Lower lobe of right lung (tissue), 2 donors: ENCODE results near the gene ABL1. TPM values are rescaled to one million over a fixed set of nuclear protein-coding genes. Genes with fewer than 3 reads are reported as not detected.
"Not testable (repeated sequence)": the region's sequence is repeated elsewhere in the genome, so short reads cannot be mapped to it uniquely, and the experiment has no call there.

Experiments
- ATAC-seq, 2 donors: fragments of 200-7000 bp; cut with Tn5 transposase; one replicate each; pipeline ENCODE4 v1.9.1; 2020 to 2022; ENCODE audit warnings: mild to moderate bottlenecking in 2 of 2, moderate library complexity in 2 of 2
- DNase-seq: peaks from one replicate; pipeline ENCODE4 v3.0.0-alpha.2; 2020
- H3K27ac ChIP-seq: fragments of 200-600 bp; one replicate; pipeline ENCODE4 v1.8.0; 2022
- H3K27me3 ChIP-seq: fragments of 200-600 bp; one replicate; pipeline ENCODE4 v1.8.0; 2022; ENCODE audit warnings: low read depth
- H3K36me3 ChIP-seq: fragments of 200-600 bp; one replicate; pipeline ENCODE4 v1.8.0; 2022; ENCODE audit warnings: mild to moderate bottlenecking
- H3K4me1 ChIP-seq: fragments of 200-600 bp; one replicate; pipeline ENCODE4 v1.8.0; 2022
- H3K4me3 ChIP-seq: fragments of 200-600 bp; one replicate; pipeline ENCODE4 v1.8.0; 2022; ENCODE audit warnings: mild to moderate bottlenecking
- H3K9me3 ChIP-seq: fragments of 200-600 bp; one replicate; pipeline ENCODE4 v1.8.0; 2022
- intact Hi-C: fragments of 100-400 bp; cut with DNase I; formaldehyde crosslinking; loops from one replicate; pipeline ENCODE4 v1.11.0; 2022
- total RNA-seq: library from RNA; stranded (reverse); fragmentation: NEBNext Ultra II Directional; extraction: Animal tissue kit (Norgen Biotek cat#: 25700); gene quantifications from one replicate; pipeline ENCODE4 v1.2.1, GENCODE V29; 2021
- TF ChIP-seq, protein P1 (sequence below): fragments of 200-600 bp; IDR thresholded peaks from one replicate; pipeline ENCODE4 v1.8.0; 2022; ENCODE audit warnings: antibody characterized with exemption, mild to moderate bottlenecking
- donor health status: DM: no; HTN: yes; CAD: no; lungs with severe emphysema.

ABL1 gene
- total RNA-seq, 1 donor from 2014 or later = 50.2 TPM

DNA sequence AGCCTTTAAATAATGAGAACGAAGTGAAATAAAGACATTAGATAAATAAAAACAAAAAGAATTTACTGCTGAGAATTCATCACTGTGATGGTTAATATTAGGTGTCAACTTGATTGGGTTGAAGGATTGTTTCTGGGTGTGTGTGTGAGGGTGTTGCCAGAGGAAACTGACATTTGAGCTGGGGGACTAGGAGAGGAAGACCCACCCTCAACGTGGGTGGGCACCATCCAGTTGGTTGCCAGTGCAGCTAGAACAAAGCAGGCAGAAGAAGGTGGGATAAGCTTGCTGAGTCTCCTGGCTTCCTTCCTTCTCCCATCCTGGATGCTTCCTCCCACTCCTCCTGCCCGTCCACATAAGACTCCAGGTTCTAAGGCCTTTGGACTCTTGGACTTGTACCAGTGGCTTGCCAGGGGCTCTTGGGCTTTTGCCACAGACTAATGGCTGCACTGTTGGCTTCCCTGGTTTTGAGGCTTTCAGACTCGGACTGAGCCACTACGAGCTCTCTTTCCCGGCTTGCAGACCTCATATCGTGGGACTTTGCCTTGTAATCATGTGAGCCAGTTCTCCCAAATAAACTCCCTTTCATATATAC, 43.7 kb upstream of the ABL1 start:
- no peak for ATAC-seq
- H3K27ac ChIP-seq = no peak overlapping the region
- H3K9me3 ChIP-seq = peaks cover 10% of the 10 kb centered on the region
- H3K27me3 ChIP-seq = no peaks in the 10 kb centered on the region
- no peak overlapping the region for H3K4me3 ChIP-seq
- peaks cover 15% of the 10 kb centered on the region for H3K4me1 ChIP-seq
- intact Hi-C loops = no loop called here
- TF ChIP-seq, protein P1, sequence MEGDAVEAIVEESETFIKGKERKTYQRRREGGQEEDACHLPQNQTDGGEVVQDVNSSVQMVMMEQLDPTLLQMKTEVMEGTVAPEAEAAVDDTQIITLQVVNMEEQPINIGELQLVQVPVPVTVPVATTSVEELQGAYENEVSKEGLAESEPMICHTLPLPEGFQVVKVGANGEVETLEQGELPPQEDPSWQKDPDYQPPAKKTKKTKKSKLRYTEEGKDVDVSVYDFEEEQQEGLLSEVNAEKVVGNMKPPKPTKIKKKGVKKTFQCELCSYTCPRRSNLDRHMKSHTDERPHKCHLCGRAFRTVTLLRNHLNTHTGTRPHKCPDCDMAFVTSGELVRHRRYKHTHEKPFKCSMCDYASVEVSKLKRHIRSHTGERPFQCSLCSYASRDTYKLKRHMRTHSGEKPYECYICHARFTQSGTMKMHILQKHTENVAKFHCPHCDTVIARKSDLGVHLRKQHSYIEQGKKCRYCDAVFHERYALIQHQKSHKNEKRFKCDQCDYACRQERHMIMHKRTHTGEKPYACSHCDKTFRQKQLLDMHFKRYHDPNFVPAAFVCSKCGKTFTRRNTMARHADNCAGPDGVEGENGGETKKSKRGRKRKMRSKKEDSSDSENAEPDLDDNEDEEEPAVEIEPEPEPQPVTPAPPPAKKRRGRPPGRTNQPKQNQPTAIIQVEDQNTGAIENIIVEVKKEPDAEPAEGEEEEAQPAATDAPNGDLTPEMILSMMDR = no peak
- no peaks in the 10 kb centered on the region for H3K36me3 ChIP-seq
- DNase-seq = no peak

DNA sequence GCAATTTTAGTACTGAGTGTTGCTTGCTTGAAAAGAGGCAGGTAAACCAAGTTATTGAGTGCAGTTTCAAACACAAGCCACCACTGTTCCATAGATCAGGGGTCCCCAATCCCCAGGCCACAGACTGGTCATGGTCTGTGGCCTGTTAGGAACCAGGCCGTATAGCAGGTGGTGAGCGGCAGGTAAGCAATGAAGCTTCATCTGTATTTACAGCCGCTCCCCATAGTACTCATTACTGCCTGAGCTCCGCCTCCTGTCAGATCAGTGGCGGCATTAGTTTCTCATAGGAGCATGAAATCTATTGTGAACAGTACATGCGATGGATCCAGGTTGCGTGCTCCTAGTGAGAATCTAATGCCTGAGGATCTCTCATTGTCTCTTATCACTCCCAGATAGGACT, 41.5 kb upstream of the ABL1 start:
- TF ChIP-seq, protein P1 = no peak
- ATAC-seq = no peak
- Histone ChIP-seq H3K27me3 (no peaks in the 10 kb centered on the region), H3K4me1 (peaks cover 15% of the 10 kb centered on the region), H3K4me3 (no peak overlapping the region), H3K27ac (no peak overlapping the region), H3K9me3 (peaks cover 10% of the 10 kb centered on the region), H3K36me3 (no peaks in the 10 kb centered on the region)
- intact Hi-C loops = no loop called here
- no peak for DNase-seq

GRCh38 chr9:130794021-130794420, 41.0 kb upstream of the ABL1 start:
- H3K27ac ChIP-seq = not testable (repeated sequence)

DNA sequence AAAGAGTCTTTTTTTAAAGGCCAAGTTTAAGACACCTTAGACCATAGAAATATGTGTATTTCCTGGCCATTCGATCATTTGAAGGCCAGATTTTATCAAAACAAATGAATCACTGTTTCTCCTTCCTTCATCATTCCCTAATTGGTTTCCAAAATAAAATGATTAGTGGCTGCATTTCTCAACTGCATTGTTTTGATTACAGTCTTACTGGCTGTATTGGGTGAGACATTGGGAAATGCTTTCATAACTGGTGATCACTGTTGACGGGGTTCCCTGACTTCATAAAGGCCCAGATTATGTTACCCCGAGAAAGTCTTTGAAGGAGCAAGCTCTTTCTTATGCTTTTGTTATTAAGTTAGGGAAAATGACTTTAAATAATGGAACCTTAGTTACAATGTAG, 40.6 kb upstream of the ABL1 start:
- Histone ChIP-seq H3K27ac (peak overlapping the region; percentile 0), H3K4me1 (peaks cover 15% of the 10 kb centered on the region)
- DNase-seq, intact Hi-C loops, ATAC-seq, H3K4me3 ChIP-seq, H3K27me3 ChIP-seq, H3K36me3 ChIP-seq, H3K9me3 ChIP-seq: not testable (repeated sequence)

More at GRCh38 chr9:130794021-130794420, 41.0 kb upstream of the ABL1 start:
- H3K9me3 ChIP-seq, ATAC-seq, H3K4me3 ChIP-seq, H3K36me3 ChIP-seq, DNase-seq, intact Hi-C loops, H3K27me3 ChIP-seq: not testable (repeated sequence)
- peaks cover 15% of the 10 kb centered on the region for H3K4me1 ChIP-seq

DNA sequence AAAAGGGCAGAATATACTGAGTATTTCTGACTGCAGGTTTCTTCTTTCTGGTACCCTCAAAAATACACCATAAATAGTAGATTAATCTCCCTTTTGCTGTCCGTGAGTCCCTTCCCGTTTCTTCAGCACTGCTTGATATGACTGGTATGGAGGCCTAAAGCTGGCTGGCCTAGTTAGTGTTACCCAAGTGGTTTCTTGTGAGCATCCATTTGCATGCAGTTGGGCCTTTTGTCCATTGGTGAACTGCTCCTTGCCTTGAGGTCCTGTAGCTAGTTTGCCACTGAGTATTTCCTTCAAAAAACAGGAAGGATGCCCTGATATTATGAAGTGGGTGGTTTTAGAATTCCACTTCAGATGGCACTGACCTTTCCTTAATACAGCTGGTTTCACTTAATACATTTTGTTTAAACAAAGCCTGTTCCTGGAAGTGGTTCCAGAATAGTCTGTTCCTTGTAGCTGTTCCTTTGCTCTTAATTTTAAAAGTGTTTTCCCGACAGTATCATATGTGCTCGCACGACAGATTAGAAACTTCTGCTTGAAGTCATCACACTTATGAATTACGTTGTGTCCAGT, 40.0 kb upstream of the ABL1 start:
- H3K27ac ChIP-seq = peak overlapping the region; percentile 0
- H3K36me3 ChIP-seq = no peaks in the 10 kb centered on the region
- peaks cover 15% of the 10 kb centered on the region for H3K4me1 ChIP-seq
- no peak for DNase-seq
- H3K4me3 ChIP-seq = no peak overlapping the region
- H3K27me3 ChIP-seq = no peaks in the 10 kb centered on the region
- TF ChIP-seq, protein P1 = no peak
- intact Hi-C loops = no loop called here
- peak; percentile 59 to 84 for ATAC-seq
- peaks cover 2% of the 10 kb centered on the region for H3K9me3 ChIP-seq

DNA sequence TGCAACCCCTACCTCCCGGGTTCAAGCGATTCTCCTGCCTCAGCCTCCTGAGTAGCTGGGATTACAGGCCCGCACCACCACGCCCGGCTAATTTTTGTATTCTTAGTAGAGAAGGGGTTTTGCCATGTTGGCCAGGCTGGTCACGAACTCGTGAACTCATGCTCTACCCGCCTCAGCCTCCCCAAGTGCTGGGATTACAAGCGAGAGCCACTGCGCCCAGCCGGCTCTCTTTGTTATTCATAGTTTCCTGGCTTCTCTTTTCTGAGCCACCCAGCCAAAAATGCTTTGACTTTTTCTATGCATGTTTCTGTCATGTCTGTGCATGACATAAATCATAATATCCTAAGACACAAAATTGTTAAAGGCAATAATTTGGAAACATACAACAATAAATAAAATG, 31.9 kb upstream of the ABL1 start:
- H3K4me3 ChIP-seq, H3K27me3 ChIP-seq, H3K9me3 ChIP-seq, H3K4me1 ChIP-seq, H3K27ac ChIP-seq, ATAC-seq, H3K36me3 ChIP-seq, DNase-seq, intact Hi-C loops: not testable (repeated sequence)

DNA sequence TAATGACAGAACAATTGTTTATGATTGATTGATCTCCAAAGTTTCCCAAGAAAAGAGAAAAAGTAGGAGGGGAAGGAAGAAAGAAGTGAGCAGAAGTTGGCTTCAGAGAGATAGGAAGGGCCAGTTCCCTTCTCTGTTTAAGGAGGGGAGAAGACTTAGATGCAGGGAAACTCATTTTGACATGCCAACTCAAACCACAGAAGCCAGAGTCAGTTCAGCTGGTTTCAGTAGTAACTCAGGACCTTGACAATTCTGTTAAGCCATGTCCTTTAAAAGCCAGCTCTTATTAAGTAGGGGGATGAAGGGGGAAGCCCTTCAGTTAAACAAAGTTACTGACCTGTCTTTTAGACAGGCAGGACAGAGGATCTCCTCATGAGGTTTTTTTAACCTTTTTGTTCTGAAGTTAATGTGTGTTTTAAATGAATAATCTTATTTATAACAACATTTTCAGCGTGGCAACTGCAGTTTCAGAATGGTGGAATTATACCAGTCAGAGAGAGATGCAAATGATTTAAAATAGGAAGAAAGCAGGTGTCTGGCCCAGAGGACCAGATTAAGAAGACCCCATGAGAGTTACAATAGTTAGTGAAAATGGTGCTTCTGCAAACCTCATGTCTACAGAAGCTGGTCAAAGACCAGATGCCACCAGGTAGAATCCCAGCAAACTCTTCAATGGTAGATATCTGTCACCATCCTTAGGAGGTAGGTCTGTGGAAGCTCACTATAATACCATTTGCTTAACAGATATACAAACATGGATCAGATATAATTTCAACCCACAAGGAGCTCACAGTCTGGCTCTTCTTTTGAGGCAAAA, 29.3 kb upstream of the ABL1 start:
- H3K4me3 ChIP-seq = no peak overlapping the region
- DNase-seq (no peak), ATAC-seq (no peak)
- no peaks in the 10 kb centered on the region for H3K36me3 ChIP-seq
- intact Hi-C loops = no loop called here
- TF ChIP-seq, protein P1 = no peak
- H3K27me3 ChIP-seq = no peaks in the 10 kb centered on the region
- H3K9me3 ChIP-seq = no peaks in the 10 kb centered on the region
- H3K27ac ChIP-seq = no peak overlapping the region
- H3K4me1 ChIP-seq = no peaks in the 10 kb centered on the region
